HFF-Myc (cell line): ENCODE measurements around the gene VEPH1.
A peak's percentile ranks its signal among the peaks of the same experiment; 100 is the strongest.

Experiments
- DNase-seq: peaks from one replicate; pipeline ENCODE4 v3.0.0-alpha.2; 2011; ENCODE audit warnings: low read depth; ENCODE audit errors: extremely low read depth
- H3K4me3 ChIP-seq: replicated peaks from 2 replicates; pipeline ENCODE4 v1.5.1; 2011; ENCODE audit warnings: low read depth, mild to moderate bottlenecking, control low read depth, low read length
- TF ChIP-seq, protein P1 (sequence below): IDR thresholded peaks from 2 replicates; pipeline ENCODE4 v1.5.1; 2012; ENCODE audit warnings: mild to moderate bottlenecking, low read depth, low read length, control low read depth; ENCODE audit errors: missing control alignments

VEPH1 gene

DNA sequence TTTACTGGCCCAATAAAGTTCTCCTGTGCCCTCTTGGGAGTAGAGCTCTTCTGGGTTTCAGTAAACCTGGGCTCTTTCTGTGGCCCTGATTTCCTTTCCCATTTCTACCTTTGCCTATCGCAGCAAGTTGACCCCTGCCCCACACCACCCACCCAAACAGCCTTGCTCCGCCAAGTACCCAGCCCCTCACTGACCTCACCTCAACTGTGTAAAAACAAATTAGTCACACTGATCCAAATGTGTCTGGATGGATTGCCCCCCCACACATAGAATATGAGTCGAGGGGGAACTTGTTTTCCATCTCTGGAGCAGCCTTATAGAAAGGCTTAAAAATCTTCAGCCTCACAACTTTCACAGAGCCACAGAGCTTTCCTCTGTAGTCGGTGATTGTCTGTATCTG, 28.6 kb upstream of the VEPH1 start:
- no peak for DNase-seq
- TF ChIP-seq, protein P1, sequence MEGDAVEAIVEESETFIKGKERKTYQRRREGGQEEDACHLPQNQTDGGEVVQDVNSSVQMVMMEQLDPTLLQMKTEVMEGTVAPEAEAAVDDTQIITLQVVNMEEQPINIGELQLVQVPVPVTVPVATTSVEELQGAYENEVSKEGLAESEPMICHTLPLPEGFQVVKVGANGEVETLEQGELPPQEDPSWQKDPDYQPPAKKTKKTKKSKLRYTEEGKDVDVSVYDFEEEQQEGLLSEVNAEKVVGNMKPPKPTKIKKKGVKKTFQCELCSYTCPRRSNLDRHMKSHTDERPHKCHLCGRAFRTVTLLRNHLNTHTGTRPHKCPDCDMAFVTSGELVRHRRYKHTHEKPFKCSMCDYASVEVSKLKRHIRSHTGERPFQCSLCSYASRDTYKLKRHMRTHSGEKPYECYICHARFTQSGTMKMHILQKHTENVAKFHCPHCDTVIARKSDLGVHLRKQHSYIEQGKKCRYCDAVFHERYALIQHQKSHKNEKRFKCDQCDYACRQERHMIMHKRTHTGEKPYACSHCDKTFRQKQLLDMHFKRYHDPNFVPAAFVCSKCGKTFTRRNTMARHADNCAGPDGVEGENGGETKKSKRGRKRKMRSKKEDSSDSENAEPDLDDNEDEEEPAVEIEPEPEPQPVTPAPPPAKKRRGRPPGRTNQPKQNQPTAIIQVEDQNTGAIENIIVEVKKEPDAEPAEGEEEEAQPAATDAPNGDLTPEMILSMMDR, result no peak
- H3K4me3 ChIP-seq, result peak overlapping the region; percentile 43

- DNase-seq, result no peak
- H3K4me3 ChIP-seq, result peak overlapping the region; percentile 43
These were observed 28.1 kb upstream of the VEPH1 start for GRCh38 chr3:157531301-157531660.

DNA sequence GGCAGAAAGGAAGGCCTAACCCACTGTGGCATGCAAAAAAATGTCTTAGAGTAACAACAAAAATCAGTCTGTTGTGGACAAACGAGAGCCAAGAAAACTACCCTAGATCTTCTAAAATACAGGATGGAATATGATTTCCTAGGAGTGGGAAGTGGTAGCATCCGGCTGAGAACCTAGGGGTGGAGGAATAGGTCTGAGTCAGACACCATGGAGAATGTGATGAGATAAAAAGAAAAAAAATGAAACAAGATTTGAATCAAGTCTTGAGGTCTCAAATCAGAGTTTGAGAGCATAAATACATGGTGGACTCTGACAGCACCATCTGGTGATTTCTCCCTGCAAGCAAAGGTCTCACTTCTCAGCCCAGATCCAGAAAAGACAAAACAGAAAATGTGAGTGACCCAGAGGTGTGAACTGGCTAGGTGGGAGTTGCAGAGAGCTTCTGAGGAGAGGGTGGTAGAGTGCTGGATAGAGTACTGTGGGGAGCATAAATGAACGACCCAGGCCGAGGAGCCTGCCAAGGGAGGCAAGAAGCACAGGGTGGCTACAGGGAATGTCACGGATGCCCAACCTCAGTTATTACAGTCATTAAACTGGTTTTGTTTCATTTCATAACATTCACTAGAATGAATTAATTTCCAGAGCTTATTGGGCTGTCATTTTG, 27.6 kb upstream of the VEPH1 start:
- TF ChIP-seq, protein P1, result no peak
- no peak for DNase-seq
- H3K4me3 ChIP-seq, result 0 out of 2 replicates have a peak overlapping the region, but pooled peaks have one; percentile 3

More at GRCh38 chr3:157531301-157531660, 28.1 kb upstream of the VEPH1 start:
- TF ChIP-seq, protein P1, result no peak

GRCh38 chr3:157529751-157530150, 26.5 kb upstream of the VEPH1 start:
- H3K4me3 ChIP-seq, result no peak overlapping the region
- DNase-seq, result no peak

DNA sequence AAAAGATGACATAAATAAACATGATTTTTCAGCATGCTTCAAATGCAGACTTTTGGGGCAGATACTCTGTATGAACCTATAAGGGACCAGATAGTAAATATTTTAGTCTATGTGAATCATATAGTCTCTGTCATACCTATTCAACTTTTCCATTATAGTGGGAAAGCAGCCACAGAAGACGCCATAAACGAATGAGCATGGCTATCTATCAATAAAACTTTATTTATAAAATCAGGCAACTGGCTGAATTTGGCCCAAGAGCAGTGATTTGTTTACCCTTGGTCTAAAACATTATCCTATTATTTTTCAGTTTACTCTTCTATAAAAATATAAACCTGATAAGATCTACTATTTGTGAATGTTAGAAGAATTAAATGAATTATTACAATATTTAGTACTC, 25.9 kb upstream of the VEPH1 start:
- no peak overlapping the region for H3K4me3 ChIP-seq
- no peak for DNase-seq
- TF ChIP-seq, protein P1, result no peak

More at GRCh38 chr3:157529751-157530150, 26.5 kb upstream of the VEPH1 start:
- TF ChIP-seq, protein P1, result no peak

DNA sequence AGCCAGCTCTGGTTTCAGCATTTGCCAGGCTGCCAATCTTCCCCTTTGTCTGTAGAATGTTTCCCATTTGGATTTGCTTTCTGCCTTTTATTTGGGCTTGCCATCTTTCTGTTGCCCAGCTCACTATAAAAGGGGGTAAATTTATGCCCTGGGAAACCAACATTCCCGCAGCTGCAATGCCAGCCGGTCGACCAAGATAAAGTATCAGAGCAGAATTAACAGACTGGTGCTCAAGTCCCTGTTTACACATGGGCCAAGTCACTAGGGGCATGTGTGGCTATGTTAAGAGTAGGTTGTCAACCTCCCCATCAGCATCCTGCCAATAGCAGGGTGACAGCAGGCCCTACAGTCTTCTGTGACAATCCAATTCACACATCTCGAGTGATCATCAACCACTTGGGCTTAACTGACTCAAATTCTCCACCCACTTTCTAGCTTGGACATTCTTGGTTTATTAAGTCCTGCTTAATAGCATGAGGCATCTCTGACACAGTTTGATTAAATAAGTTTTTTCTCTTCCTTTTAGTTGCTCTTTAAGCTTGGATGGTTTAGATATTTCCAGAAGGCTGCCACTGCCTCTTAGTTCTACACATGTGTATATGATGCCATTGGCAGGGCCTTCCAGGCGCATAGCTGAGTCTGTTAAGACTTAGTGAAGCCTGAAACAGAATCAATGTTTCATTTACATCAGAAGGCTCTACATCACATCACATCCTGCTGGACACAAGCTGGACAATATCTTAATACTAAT, 24.1 kb upstream of the VEPH1 start:
- H3K4me3 ChIP-seq, result no peak overlapping the region
- DNase-seq, result no peak
- TF ChIP-seq, protein P1, result no peak

DNA sequence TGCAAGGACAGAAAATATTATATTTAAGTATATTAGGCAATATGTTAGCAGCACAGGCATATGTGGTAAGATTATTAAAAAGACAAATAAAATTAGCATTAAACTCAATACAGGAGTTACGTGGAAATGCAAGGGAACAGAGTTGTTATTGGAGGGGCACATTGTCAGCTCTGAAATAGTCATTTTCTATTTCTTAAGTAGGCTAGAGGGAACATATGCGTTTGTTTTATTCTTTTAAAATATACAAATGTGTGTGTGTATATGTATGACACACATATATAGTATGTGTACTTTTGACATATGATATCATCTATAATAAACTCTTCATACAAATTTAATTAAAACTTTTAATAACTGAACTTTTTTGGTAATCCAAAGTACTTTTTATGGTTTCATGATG, 22.8 kb upstream of the VEPH1 start:
- TF ChIP-seq, protein P1, result no peak
- DNase-seq, result no peak
- H3K4me3 ChIP-seq, result no peak overlapping the region
